Measurements from ENCODE around the gene TCF12. TPM values are rescaled to one million over a fixed set of nuclear protein-coding genes. Genes with fewer than 3 reads are reported as not detected.

TCF12 gene
- total RNA-seq, 1 donor from 2014 or later, result 123 TPM

- Mint-ChIP-seq H3K9me3 (ENCODE audit: unreplicated experiment) (no peaks in the 10 kb centered on the region), H3K27me3 (ENCODE audit: unreplicated experiment) (peaks cover 3% of the 10 kb centered on the region), H3K4me3 (ENCODE audit: unreplicated experiment) (no peak overlapping the region), H3K36me3 (ENCODE audit: low read depth, unreplicated experiment) (peaks cover 24% of the 10 kb centered on the region), H3K27ac (ENCODE audit: unreplicated experiment) (no peak overlapping the region), H3K4me1 (ENCODE audit: unreplicated experiment) (peaks cover 17% of the 10 kb centered on the region)
- DNase-seq (ENCODE audit: low spot score), result no peak
- no peak for TF ChIP-seq CTCF (IDR thresholded peaks at IDR 0.05; ENCODE audit: unreplicated experiment)
Observed at GRCh38 chr15:57282686-57283085, 364.2 kb downstream of the TCF12 start.

GRCh38 chr15:57283774-57284503 is 365.5 kb downstream of the TCF12 start:
- Mint-ChIP-seq H3K36me3 (ENCODE audit: low read depth, unreplicated experiment) (peaks cover 24% of the 10 kb centered on the region), H3K27me3 (ENCODE audit: unreplicated experiment) (peaks cover 3% of the 10 kb centered on the region), H3K4me3 (ENCODE audit: unreplicated experiment) (no peak overlapping the region), H3K4me1 (ENCODE audit: unreplicated experiment) (peaks cover 17% of the 10 kb centered on the region), H3K27ac (ENCODE audit: unreplicated experiment) (no peak overlapping the region), H3K9me3 (ENCODE audit: unreplicated experiment) (no peaks in the 10 kb centered on the region)
- no peak for TF ChIP-seq CTCF (IDR thresholded peaks at IDR 0.05; ENCODE audit: unreplicated experiment)
- no peak for DNase-seq (ENCODE audit: low spot score)

- Mint-ChIP-seq H3K27me3 (ENCODE audit: unreplicated experiment) (peaks cover 6% of the 10 kb centered on the region), H3K9me3 (ENCODE audit: unreplicated experiment) (no peaks in the 10 kb centered on the region), H3K4me3 (ENCODE audit: unreplicated experiment) (no peak overlapping the region), H3K36me3 (ENCODE audit: low read depth, unreplicated experiment) (peaks cover 21% of the 10 kb centered on the region), H3K27ac (ENCODE audit: unreplicated experiment) (no peak overlapping the region), H3K4me1 (ENCODE audit: unreplicated experiment) (peaks cover 17% of the 10 kb centered on the region)
- DNase-seq (ENCODE audit: low spot score), result no peak
- TF ChIP-seq CTCF (IDR thresholded peaks at IDR 0.05; ENCODE audit: unreplicated experiment), result no peak
Observed at GRCh38 chr15:57284535-57284934, 366.1 kb downstream of the TCF12 start.

- Mint-ChIP-seq H3K27ac (ENCODE audit: unreplicated experiment) (no peak overlapping the region), H3K9me3 (ENCODE audit: unreplicated experiment) (no peaks in the 10 kb centered on the region)
Observed at GRCh38 chr15:57285386-57285785, 366.9 kb downstream of the TCF12 start.

More at GRCh38 chr15:57285386-57285785, 366.9 kb downstream of the TCF12 start:
- Mint-ChIP-seq H3K4me1 (ENCODE audit: unreplicated experiment) (peaks cover 17% of the 10 kb centered on the region), H3K36me3 (ENCODE audit: low read depth, unreplicated experiment) (peaks cover 23% of the 10 kb centered on the region), H3K4me3 (ENCODE audit: unreplicated experiment) (no peak overlapping the region), H3K27me3 (ENCODE audit: unreplicated experiment) (peaks cover 9% of the 10 kb centered on the region)
- no peak for DNase-seq (ENCODE audit: low spot score)
- TF ChIP-seq CTCF (IDR thresholded peaks at IDR 0.05; ENCODE audit: unreplicated experiment), result no peak
